ENCODE data around the gene VSIG10L. TPM values are rescaled to one million over a fixed set of nuclear protein-coding genes. Genes with fewer than 3 reads are reported as not detected.

VSIG10L gene
- polyA plus RNA-seq, 1 experiment: 1.5 TPM

DNA sequence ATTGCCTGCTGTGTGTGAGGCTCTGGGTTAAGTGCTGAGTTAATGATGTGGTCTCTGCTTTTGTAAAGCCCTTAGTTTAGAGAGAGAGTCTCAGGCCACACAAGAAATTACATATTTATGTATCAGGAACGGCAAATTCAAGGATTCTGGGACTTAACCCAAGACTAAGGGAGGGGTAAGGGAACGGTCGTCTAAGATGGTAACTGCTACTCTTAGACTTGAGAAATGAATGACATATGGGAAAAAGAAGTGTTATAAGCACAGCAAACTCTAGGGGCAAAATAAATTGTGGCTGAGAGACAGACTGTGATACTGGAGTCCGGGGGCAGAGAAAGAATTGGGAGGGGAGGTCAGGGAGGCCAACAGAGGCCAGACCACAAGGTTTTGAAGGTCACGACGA lies 10.2 kb downstream of the VSIG10L start:
- POLR2A ChIA-PET: no interaction called here
- CTCF ChIA-PET: no interaction called here
- TF ChIP-seq CTCF (IDR thresholded peaks at IDR 0.05; ENCODE audit: insufficient read depth, low read depth, low read length): no peak

DNA sequence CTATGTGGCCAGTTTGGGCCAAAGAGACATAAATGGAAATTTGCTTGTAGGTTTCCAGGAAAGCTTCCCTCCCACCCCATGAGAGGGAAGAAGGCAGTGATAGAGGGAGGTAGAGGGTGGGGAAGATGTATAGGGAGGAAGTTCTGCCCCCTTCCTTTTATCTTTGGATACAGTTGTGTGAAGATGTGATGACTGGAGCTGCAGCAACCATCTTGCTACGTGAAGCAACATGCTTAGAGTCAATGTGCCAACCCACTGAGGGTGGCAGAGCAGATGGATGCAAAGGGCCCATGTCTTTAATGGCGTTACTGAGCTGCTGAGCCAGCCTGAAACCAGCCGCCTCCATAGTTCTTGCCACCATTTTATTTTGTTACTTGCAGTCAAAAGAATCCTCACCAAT lies 10.7 kb downstream of the VSIG10L start:
- no peaks in the 10 kb centered on the region for H3K27me3 ChIP-seq (ENCODE audit: control insufficient read depth, insufficient read depth, low read length)
- no peak for TF ChIP-seq CTCF (IDR thresholded peaks at IDR 0.05; ENCODE audit: insufficient read depth, low read depth, low read length)
- no peak for DNase-seq (ENCODE audit: low read depth)
- CTCF ChIA-PET: no interaction called here
- POLR2A ChIA-PET: no interaction called here
- no peak overlapping the region for H3K4me3 ChIP-seq (ENCODE audit: low read depth, low read length)
- no peaks in the 10 kb centered on the region for H3K36me3 ChIP-seq (ENCODE audit: control insufficient read depth, insufficient read depth, low read length)

More for the DNA sequence above, 10.2 kb downstream of the VSIG10L start:
- no peaks in the 10 kb centered on the region for H3K27me3 ChIP-seq (ENCODE audit: control insufficient read depth, insufficient read depth, low read length)
- DNase-seq (ENCODE audit: low read depth): no peak
- no peaks in the 10 kb centered on the region for H3K36me3 ChIP-seq (ENCODE audit: control insufficient read depth, insufficient read depth, low read length)
- no peak overlapping the region for H3K4me3 ChIP-seq (ENCODE audit: low read depth, low read length)

GRCh38 chr19:51330366-51330765 lies 11.6 kb downstream of the VSIG10L start:
- ChIA-PET POLR2A (no interaction called here), CTCF (no interaction called here)
- no peak overlapping the region for H3K4me3 ChIP-seq (ENCODE audit: low read depth, low read length)
- DNase-seq (ENCODE audit: low read depth): no peak
- no peak for TF ChIP-seq CTCF (IDR thresholded peaks at IDR 0.05; ENCODE audit: insufficient read depth, low read depth, low read length)
- no peaks in the 10 kb centered on the region for H3K27me3 ChIP-seq (ENCODE audit: control insufficient read depth, insufficient read depth, low read length)
- no peaks in the 10 kb centered on the region for H3K36me3 ChIP-seq (ENCODE audit: control insufficient read depth, insufficient read depth, low read length)

- no peak for TF ChIP-seq CTCF (IDR thresholded peaks at IDR 0.05; ENCODE audit: insufficient read depth, low read depth, low read length)
- no peaks in the 10 kb centered on the region for H3K27me3 ChIP-seq (ENCODE audit: control insufficient read depth, insufficient read depth, low read length)
- no peaks in the 10 kb centered on the region for H3K36me3 ChIP-seq (ENCODE audit: control insufficient read depth, insufficient read depth, low read length)
- no peak overlapping the region for H3K4me3 ChIP-seq (ENCODE audit: low read depth, low read length)
- ChIA-PET CTCF (no interaction called here), POLR2A (no interaction called here)
- DNase-seq (ENCODE audit: low read depth): no peak
Measured at GRCh38 chr19:51329411-51329810, 12.5 kb downstream of the VSIG10L start.

DNA sequence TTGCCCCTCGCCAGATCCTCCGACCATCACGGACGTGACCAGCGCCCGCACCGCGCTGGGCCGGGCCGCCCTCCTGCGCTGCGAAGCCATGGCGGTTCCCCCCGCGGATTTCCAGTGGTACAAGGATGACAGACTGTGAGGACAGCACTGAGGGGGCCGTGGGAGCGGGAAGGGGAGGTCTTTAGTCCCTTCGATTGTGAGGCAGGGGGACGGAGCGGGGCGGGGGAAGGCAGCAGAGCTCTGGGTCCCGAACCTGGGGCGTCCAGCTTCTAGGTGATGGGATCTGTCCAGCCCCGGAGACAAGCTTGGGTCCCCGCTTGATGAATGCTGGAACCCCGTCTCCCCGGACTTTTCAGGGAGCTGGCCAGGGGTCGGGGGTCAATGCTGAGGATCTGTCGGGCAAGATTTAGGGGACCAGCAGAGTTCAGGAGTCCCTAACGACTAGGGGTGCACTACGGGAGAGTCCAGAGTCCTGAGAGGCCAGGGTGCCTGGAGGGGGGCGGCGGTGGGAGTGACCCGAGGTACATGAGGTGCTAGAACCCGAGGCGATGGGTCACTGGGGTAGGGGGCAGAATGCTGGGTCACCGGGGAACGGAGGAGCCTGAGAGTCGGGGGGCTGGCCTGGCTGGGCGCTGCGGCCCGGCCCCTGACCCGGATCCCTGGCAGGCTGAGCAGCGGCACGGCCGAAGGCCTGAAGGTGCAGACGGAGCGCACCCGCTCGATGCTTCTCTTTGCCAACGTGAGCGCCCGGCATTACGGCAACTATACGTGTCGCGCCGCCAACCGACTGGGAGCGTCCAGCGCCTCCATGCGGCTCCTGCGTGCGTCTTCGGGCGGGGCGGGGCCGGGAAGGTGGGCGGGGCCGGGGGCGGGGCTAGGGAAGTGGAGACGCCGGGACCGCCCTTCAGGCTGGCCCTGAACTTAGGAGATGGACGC lies 14.6 kb downstream of the VSIG10L start:
- Histone ChIP-seq H3K27me3 (ENCODE audit: control insufficient read depth, insufficient read depth, low read length) (no peaks in the 10 kb centered on the region), H3K4me3 (ENCODE audit: low read depth, low read length) (no peak overlapping the region), H3K36me3 (ENCODE audit: control insufficient read depth, insufficient read depth, low read length) (no peaks in the 10 kb centered on the region)
- TF ChIP-seq CTCF (IDR thresholded peaks at IDR 0.05; ENCODE audit: insufficient read depth, low read depth, low read length): no peak
- POLR2A ChIA-PET: no interaction called here
- no peak for DNase-seq (ENCODE audit: low read depth)
- CTCF ChIA-PET: no interaction called here
